Activated CD8-positive, alpha-beta memory T cell treated with anti-CD3 and anti-CD28 coated beads, Interleukin-2, amount 50 U/mL, for 4 hours (primary cell): ENCODE results near the gene PERCC1.
"Not testable (repeated sequence)": the region's sequence is repeated elsewhere in the genome, so short reads cannot be mapped to it uniquely, and the experiment has no call there.

Experiments
- DNase-seq: peaks from one replicate; pipeline ENCODE4 v3.0.0-alpha.2; 2020

PERCC1 gene

DNA sequence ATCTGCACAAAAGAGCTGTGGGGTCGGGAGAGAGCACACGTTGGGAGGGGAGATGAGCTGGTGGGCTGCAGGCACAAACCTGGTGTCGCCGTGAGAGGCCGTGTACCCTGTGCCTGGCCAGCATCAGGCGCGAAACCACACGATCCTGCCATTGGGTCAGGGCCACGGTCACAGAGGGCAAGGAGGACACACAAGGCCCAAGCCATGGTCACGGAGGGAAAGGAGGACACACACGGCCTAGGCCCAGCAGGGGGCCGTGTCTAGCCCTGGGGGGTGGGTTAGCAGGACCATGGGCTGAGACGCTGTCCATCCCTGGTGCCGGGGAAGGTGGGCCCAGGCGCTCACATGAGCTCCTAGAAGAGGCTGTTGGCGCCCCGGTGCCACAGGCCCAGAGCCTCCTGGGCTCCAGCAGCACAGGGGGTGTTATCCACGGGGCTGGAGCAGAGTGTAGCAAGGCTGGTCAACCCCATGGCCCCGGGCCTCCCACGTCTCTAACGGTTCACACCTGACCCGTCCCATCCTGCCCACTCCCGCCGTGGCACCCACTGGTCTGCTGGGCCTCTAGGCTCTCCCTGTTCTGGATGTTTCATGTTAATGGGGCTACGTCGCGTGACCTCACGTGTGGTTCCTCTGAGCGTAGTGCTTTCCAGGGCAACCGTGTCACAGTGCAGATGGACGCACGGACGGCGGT lies 21.0 kb downstream of the PERCC1 start:
- DNase-seq: no peak

DNA sequence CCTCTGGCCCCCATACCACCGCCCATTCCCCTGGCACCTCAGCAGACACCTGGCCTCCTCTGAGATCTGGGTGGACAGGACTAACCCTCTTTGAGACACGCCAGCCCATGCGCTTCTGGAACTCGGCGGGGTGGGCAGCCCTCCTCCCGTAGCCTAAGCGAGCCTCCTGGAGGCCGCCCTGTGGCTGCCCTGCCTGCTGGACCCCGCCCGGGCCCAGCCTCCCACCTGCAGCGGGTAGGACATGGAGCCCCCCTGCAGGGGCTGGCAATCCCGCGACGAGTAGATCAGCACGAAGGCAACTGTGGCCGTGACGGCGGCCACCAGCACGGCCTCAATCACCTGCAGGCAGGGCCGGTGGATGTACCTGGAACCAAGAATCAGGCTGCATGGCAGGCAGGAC lies 21.7 kb downstream of the PERCC1 start:
- DNase-seq: no peak

DNA sequence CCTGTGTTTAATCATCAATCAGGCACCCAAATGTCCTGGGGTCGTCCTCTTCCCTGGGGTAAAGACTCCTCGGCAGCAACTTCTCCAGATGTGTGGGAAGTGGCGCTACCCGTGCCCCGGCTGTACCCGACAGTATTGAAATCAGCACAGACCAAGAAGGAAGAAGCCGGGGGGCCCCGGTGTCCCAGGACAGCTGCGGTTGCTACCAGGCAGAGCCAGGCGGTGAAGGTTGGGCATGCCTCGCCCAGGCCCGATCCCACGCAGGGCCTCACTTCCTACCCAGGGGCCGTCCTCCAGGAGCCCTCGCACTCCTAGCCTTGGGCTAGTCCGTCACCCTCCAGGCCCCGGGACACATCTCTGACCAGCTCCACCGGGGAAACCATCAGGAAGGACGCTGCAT lies 22.4 kb downstream of the PERCC1 start:
- no peak for DNase-seq

DNA sequence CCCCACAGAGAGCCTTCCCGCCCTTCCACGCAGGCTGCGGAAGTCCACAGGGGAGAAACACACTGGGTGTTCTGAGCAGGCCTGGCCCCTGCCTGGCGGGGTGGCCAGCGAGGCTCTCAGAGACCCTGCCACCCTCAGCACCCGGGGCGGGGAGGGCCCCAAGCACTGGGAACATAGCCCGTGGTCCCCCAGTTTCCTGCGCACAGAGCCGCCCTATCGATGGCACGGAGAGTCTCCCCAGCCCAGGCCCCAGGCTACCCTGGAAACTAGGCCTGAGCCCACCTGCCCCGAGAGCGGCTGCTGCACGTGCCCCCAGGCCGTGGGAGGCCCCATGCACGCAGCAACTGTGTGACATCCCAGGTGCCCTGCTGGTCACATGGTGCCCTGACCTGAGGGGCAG lies 23.7 kb downstream of the PERCC1 start:
- DNase-seq: no peak

DNA sequence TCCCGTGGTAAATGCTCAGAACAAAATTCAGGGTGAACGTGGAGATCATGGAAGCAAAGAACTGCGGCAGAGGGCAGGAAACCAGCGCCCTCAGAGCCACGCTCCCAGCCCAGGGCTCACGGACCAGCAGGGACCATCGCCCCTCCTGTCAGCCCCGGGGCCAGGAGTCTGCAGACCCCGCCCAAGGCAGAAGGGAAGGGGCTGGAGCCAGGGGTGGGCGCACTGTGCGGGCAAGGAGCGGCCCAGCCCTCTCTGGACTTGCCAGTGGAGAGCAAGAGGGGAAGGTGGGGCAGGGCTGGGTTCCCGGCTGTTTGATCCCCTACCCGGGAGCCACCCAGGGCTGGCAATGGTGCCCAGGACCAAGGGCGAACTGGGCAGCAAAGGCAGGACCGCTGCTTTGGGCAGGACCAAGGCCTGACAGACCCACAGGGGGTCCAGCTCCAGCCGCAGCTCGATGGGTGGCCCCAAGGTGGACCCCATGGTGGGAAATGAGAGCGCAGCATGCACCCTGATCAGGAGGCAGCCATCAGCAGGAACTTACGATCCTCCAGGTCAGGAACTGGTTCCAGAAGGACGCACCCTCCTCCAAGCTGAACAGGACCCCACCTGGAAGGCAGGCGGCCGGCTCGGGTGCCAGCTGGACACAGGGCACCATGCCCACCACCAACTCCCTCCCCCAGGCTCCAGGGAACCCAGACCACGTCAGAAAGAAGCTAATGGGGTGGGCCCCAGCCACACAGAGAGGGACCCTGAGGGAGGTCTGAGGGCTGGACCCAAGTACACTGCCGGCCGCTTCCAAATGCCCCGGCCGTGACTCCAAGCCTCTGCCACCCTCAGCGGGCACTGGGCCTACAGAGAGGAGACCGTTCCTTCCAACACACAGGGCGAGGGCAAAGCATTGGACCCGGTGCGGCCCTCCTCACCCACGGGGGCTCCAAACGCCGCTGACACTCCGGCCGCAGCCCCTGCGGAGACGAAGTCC lies 24.6 kb downstream of the PERCC1 start:
- DNase-seq: no peak

DNA sequence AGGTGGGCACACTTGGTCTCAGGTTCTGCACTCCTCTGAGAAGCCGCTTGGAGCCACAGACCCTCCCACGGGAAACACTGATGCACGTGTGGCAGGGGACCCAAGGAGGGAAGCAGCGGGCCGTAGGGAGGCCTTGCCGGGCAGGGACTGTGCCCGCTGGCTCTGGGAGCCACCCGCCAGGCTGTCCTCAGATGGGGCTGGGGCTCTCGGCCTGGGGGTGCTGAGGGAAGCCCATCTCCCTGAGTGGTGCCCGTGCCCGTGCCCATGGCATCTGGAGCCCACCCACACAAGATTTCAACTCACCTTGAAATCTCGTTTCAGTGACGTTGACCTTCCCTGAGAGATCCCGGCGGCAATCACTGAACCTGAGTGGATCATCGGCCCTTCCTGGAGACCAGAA lies 26.1 kb downstream of the PERCC1 start:
- DNase-seq: no peak

DNA sequence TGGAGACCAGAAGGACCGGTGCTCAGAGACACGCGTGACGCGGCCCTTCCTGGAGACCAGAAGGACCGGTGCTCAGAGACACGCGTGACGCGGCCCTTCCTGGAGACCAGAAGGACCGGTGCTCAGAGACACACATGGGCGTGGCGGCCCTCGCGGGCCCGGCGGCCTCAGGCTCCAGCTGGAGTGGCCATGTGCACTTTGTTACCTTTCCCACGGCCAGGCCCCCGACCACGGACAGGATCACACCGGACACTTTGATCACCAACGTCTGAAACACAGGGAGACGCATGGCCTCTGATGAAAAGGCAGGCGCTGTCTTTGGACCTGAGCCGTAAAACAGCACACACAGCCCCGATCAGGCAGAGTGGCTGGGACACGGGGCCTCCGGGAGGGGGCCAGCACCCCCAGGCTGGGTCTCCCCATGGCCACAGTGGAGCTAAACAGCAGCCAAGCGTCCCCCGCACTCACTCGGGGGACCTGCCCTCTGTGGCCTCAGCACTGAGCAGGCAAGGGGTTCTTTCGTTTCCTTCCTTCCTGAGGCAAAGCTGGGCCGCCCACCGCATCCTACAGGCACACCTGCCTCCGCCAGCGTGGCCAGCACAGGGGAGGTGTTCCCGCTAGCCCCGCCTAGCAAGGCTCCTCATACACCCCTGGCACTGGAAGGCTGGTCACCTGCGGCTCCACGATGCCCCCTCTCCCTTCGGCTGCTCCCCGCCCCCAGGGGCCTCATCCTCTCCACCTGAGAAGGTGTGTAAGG lies 26.8 kb downstream of the PERCC1 start:
- no peak for DNase-seq

DNA sequence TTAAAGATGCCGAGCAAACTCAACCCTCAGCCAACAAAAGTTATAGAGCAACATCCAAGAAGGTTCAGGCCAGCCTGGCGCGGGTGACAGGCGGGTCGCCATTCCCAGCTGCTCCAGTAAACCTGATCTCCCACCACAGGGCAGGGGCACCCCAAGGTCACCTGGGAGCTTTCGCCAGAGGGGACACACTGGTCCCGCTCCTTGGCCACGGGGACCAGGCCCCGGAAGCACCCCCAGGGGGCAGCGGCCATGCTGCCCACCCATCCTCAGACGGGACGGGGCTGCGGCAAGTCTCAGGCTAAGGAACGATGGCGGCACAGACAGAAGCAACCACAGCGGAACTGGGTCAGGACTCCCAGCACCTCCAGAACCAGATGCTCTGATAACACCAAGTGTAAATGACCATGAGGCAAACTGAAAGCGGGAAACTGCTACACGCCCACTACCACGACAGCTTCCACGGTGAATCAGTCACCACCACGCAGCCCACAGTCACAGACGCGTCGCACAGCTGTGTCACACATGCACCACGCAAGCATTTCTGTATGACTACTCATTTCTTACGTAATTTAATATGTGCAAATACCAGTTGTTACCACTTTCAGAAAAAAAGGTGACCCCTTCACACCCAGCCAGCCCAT lies 27.6 kb downstream of the PERCC1 start:
- no peak for DNase-seq

DNA sequence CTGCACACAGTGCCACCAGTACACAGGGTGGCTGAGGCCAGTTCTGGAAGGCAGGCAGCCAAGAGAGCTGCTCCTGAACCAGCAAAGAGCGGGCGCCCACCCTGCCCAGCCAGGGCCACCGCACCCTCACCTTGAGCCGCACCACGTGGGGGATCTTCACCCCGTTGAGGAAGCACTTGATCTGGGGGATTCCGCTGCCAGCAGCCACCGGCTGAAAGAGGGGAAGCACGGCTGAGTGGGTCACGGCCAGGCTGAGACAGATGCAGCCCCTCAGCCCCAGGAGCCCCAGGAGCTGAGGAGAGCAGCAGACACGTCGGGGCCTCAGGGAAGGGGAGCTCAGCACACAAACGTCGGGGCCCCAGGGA lies 28.1 kb downstream of the PERCC1 start:
- DNase-seq: no peak

DNA sequence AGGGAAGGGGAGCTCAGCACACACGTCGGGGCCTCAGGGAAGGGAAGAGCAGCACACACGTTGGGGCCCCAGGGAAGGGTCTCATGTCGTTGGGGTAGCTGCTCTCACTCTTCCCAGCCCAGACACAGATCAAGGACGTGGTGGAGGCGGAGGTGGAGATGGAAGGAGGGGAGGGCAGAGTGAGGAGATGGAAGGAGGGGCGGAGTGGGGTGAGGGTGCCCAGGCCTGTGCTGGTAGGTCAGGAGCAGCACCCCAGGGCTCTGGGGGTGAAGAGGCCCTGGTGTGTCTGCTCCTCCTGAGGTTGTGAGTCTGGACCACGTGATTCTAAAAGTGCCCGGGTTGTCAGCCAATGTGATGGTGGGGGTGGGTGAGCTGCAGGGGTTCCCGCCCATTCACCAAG lies 29.1 kb downstream of the PERCC1 start:
- DNase-seq: no peak

DNA sequence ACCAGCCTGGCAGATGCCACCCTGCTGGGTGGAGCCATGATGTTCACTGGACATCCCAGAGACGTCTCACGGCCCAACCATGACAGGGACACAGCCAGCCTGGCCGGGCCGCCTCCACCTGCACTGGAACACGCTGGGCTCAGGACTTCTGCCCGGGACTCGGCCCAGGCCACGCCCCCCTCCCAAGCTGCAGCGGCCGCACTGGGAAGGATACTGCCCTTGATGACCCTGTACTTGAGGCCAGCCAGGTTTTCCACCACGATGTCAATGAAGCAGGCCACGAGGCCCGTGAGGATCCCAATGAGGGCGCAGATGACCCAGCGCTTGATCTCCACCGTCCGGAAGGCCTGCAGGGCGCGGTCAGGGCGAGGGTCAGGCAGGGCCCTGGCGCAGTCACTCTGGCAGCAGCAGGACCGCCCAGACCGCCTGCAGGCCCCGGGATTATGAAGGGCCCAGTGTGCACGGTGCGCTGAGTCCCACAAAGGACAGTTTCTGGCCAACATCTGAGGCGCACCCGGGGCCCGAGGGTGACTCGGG lies 29.8 kb downstream of the PERCC1 start:
- DNase-seq: no peak

DNA sequence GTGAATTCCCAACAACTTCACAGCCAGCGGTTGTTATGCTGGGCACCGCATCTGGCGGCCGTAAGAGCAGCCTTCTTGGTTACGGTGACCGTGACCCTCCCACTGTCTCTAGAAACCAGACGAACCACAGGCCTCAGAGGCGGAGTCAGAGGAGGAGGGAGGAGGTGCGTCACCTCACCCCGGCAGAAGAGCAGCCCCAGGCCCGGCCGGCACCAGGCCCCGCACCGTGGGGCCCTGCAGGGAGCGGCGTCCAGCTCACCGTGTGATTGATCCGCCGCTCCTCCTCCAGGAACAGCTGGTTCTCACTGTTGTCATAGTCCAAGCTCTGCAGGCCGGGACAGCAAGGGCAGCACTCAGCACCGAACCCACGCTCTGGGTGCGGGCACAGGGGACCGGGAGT lies 30.3 kb downstream of the PERCC1 start:
- no peak for DNase-seq

DNA sequence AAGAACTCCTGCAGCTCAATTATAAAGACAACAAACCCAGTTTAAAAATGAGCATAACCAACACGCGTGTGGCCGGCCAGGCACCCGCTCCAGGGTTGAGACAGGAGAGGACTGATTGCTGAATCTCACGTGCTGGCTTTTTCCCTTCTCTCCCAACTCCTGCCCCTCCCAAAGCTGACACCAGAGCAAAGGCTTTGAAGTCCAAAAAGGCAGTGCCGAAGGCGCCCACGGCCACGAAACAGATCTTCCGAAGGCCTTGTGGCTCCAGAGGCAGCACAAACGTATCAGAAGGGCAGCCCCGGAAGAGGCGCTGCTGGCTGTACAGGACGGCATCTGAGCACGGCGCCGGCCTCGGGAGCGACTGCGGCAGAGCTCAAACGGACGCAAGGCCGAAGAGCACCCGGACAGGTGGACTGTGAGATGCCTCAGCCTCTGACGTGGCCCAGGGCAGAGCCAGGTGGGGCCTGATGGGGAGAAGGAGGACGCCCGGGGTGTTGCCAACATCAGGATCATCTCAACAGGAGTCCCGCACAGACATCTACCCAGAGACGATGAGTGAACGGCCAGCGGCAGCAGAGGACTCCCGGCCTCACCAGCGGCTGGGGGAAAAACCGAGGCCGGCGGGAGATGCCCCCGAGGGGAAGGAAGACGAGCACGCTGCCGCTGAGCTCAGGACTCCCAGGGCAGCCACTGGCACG lies 33.5 kb downstream of the PERCC1 start:
- DNase-seq: no peak

DNA sequence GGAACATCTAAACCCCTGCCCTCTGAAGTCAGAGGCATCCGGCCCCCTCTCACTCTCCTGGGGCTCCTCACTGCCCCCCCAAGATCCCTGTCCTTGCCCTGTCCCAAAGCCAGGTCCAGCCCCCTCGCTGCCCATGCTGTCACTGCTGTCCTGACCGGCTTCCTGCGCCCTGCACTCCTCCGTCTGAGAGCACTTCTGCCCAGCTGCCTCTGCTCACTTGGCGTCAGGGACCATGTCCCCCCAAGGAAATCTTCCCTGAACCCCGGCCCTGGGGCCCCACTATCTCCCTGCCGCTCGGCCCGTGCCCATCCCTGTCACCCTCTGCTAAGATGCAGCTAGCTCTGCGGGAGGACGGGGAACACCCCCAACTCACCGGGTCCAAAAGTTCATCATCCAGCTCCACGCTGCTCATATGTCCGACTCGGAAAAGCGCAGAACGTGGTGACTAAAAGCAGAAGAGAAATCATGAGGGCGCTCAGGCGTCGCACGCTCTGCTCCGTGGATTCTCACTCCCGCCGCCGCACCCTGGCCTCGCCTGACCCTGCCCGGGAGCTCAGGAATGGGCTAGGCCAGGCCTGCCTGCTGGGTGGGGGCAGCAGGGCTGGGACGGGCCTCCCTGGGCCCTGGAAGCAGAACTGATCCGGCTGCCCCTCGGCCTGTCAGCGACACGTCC lies 34.2 kb downstream of the PERCC1 start:
- no peak for DNase-seq

DNA sequence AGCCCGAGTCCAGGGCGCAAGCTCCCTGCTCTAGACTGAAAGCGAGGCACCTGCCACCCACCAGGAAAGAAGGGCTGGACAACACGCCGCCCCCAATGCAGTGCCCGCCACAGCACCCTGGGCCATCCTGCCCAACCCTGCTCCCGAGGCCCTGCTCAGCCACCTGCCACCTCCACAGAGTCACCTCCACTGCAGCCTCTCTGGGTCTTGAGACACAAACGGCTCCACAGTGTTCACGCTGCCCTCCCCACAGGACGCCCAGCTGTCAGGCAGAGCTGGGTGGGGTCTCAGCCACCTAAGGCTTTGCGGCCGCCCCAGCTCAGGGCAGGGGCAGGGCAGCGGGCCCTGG lies 34.7 kb downstream of the PERCC1 start:
- no peak for DNase-seq

DNA sequence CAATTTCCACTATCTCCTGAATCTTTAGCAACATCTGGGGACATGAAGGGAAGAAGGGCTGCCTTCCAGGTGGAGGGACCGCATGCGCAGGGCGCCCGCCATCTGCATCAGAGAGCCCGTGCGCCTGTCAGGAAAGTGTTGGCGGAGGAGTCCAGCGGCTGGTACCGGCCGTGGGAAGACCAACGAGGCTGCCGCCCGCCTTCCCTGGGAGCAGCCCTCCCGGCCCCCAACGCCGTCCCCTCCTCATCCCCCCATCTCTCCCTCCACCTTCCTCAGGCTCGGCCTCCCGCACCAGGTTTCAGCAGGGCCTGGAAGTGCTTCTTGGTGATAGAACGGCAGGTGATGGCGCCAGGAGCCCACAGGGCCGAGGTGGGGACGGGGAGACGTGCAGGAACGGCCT lies 35.2 kb downstream of the PERCC1 start:
- DNase-seq: no peak

DNA sequence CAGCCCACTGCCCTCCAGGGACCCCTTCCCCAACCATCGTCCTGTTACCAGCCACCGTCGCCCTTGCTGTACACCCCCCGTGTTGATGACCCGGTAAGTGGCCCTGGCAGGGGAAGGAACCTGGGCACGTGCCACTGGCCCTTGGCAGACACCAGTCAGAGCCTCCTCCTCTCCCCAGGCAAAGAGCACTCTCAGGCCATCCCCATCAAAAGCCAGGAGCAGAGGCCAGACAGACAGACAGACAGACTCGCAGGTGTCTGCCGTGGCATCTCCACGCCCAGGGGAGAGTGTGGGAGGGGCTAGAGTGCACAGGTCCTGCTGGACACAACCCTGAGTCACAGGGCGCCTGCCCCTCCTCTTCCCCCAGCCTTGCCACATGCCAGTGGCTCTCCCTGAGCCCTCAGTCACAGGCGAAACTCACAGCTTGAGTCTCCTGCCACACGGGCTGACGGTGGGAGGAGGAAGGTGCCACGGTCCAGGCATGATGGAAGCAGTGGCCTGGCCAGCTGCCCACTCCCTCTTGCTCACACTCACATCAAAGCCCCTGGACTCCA lies 36.2 kb downstream of the PERCC1 start:
- DNase-seq: peak; percentile 12

DNA sequence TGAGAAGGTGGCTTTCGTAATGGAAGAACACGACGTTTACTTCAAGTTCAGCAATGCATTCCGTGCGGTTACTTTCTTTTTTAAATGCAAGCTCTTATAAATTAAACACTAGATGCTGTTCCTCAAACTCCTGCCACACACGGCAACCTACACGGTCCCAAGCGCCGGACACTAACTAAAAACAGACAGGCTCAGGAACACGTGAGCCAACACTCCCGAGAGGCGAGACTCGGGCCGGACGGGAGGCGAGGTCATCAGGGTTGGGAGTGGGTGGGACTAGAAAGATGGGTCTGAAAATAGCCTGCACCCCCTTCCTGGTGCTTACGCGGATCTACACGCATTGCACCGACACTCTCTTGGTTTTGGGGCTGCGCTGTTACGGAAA lies 37.5 kb downstream of the PERCC1 start:
- DNase-seq: no peak

DNA sequence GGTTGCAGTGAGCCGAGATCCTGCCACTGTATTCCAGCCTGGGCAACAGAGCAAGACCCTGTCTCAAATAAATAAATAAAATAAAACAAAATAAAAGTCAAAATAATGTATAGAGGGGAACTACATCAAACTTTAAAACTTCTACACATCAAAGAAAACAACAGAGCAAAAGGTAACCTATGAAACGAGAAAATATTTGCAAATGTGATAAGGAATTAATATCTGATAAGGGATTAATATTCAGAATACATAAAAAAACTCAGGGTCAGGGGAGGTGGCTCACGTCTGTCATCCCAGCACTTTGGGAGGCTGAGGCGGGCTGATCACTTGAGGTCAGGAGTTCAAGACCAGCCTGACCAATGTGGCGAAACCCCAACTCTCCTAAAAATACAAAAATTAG lies 38.3 kb downstream of the PERCC1 start:
- DNase-seq: not testable (repeated sequence)

DNA sequence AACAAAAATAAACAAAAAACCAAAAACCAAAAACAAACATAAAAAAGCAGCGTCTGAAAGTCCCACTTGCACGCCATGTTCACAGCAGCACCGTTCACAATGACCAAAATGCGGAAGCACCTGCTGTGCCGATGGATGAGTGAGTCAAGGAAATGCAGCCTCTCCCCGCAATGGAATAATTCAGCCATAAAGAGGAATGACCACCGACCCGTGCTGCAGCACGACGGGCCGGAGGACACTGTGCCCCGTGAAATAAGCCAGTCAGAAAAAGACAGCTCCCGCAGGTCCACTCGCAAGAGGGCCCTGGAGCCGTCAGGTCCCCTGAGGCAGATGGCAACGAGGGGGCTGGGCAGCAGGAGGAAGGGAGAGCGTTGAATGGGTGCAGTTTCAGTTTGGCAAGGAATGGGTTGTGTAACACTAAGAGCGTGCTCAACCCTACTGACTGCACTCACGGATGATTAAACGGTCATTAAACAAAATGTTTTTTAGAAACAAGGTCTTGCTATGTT lies 38.9 kb downstream of the PERCC1 start:
- DNase-seq: no peak
